GM21360 (cell line): Measurements from ENCODE around the gene RDX.
"Not testable (repeated sequence)": the region's sequence is repeated elsewhere in the genome, so short reads cannot be mapped to it uniquely, and the experiment has no call there.

Experiments used
- ATAC-seq: cut with Tn5 transposase; IDR thresholded peaks from one replicate; pipeline ENCODE4 v1.9.1; 2021; ENCODE audit warnings: mild to moderate bottlenecking, moderate library complexity; ENCODE audit not compliant: unreplicated experiment

The RDX gene

DNA sequence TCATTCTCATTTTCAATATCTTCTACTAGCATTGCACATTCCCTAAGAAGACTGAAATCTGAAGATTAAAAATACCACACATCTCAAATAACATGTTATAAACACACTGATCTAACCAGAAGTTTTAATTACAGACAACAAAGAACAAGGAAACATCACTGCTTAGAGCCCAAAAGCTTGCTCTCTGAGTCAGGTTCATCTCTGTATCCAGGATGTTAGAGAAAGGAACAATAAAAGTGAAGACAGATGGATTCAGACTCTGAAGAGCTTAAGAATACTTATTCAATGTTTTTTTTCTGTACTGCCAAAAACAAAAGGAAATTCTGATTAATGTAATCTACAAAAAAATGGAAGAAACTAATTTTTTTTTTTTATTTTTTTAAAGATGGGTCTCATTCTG is 16.5 kb downstream of the RDX start:
- ATAC-seq, result no peak

- ATAC-seq, result no peak
Observed at GRCh38 chr11:110272919-110273318, 23.5 kb downstream of the RDX start.

- no peak for ATAC-seq
Observed at GRCh38 chr11:110269996-110270395, 26.4 kb downstream of the RDX start.

DNA sequence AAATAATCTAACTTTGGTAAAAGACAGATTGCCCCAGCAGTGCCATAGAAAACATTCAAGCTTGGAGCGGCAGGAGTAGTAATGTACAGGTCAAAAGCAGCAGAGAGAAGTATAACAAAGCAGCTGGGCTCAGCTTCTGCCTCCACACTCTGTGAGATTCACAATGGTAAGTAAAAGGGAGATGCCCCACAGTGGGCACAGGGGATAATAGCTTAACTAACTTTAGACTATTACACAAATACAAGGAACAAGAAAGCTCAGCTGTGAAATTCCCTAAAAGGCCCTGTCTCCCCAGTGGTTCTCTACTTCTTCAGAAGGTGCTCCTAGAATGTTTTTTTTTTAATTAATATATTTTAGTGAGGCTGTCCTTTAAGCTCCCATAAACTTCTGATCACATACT is 28.0 kb downstream of the RDX start:
- ATAC-seq, result no peak

GRCh38 chr11:110262072-110262403 is 34.4 kb downstream of the RDX start:
- ATAC-seq, result no peak

DNA sequence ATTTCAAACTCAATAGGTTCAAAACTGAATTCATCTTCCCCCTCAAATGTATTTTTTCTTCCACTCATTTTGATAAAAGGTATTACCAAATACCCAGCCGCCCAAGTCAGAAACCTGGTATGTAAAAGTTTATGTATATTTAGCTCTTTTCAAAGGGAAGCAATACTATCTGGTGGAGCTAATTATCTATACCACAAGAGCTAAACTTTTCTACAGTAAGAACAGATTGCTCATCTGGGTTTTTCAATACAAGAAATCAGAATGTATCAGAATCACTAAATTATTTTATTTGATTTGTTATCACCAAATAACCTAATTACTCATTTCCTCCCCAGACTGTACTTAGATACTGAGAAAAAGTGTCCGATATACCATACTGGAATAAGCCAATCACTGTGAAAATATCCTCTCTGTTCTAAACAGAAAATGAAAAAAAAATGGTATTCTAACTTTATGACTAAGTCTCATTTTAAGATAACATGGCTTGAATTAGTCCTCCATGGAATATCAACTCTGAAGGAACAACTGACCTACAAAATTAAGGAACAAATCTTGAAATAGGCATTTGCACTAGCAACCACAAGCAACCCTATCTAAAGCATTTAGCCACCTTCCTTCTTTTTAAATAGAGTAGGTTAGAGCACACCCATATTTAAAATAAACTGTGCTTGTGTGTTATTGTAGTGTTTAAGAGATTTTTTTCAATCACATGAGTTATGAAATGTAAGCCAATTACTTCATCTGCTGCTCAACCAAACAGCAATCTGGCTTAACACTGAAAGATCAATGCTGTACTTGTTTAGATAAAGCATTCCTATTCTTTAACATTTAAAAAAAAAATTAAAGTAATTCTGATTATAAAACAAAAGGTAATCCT is 35.0 kb downstream of the RDX start:
- no peak for ATAC-seq

GRCh38 chr11:110253525-110253924 is 42.9 kb downstream of the RDX start:
- no peak for ATAC-seq

DNA sequence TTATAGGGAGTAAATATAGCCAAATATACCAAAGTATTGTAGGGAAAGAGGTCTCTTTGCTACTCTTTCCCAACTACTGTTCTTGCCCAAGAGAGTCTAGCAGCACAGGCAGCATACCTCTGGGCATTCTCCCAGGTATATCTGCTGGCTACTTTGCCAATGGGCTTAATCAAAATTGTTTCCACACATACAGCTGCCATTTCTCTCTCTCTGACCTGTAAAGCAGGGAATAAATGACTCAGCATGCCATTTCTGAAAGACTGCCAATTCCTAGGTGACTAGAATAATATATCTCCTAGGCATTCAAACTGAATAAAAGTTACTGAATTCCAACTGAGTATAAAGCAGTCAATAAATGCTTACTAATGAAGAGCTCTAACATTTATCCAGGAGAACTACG is 44.6 kb downstream of the RDX start:
- ATAC-seq, result no peak

GRCh38 chr11:110250168-110250567 is 46.2 kb downstream of the RDX start:
- ATAC-seq, result no peak

DNA sequence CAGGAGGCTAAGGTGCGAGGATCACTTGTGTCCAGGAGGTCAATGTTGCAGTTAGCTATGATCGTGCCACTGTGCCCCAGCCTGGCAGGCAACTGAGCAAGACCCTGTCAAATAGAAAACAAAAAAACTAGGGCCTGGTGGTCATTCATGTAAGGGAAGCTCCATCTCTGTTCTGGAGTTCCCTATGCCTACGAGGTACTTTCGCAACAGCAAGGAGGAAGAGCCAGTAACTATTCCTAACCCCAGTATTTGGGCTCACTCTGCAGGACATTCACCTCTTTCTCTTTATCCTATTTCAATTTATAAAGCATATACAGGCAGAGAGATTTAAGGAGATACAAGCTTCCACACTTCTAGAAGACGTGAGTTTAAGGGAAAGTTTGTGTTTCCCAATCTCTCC is 46.6 kb downstream of the RDX start:
- no peak for ATAC-seq

DNA sequence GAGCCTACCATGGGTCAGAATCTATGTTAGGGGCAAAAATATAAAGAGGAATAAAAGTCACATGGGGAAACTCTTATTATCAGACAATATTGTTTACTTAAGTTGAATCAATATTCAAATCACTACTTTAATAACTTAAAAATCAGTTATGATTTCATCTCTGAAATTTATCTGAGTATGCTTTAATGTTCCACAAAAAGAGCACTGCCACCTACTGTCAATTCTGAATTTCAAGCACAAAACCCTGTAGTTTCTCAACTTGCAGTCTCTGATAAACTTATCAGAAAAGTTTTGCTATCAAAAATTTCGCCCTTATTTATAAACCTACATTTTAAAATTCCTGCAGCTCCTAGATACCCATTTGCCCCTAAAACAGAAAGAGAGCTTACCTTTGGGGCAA is 47.3 kb downstream of the RDX start:
- no peak for ATAC-seq

DNA sequence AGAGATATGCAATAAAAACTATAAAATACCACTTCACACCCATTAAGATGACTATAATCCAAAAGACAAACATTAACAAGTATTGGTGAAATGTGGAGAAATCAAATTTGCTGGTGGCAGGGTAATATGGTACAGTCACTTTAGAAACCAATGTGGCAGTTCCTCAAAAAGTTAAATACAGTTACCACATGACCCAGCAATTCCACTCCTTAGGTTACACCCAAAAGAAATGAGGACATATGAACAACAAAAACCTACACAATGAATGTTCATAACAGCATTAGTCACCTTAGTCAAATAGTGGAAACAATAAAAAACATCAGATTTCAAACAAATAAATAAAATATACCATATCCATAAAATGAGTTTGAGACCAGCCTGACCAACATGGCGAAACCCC is 52.6 kb downstream of the RDX start:
- no peak for ATAC-seq

DNA sequence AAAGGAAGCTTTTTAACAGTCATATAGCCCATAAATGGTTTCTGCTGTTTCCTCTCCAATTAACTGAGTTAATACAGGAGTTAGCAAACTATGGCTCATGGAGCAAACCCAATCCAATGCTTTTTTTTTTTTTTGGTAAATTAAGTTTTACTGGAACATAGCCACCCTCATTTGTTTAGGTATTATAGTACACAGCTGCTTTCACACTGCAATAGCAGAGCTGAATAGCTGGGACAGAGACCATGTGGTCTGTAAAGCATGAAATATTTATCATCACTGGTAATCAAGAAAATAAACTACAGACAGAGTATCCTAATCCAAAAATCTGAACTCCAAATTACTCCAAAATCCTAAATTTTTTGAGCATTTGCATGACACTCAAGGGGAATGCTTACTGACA is 53.7 kb downstream of the RDX start:
- ATAC-seq, result no peak

DNA sequence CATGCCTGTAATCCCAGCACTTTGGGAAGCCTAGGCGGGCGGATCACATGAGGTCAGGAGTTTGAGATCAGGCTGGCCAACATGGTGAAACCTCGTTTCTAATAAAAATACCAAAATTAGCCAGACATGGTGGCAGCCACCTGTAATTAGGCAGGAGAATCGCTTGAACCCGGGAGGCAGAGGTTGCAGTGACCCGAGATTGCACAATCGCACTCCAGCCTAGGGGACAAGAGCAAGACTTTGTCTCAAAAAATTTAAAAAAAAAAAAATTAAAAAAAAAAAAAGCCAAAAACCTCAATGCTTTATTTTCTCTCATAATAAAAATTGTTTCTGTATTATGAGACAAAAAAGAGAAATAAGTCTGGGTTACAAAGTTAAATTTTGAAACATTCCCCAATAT is 54.2 kb downstream of the RDX start:
- ATAC-seq, result no peak

DNA sequence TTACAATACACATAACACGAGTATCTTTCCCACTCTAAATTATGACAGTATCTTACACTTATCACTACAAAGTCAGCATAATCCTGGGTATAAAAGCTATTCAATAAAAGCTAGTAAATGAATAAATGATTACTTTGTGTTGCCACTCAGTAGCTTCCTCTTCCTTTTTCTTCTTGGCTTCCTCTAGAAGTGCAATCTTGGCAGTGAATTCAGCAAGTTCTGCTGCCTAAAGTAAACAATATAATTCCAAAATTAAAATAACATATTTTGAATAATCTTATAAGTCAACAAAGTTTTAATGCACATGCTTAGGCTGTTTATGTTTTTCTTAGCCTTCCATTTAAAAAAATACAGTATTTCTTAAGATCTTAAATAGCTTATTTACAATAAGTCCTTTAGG is 60.4 kb downstream of the RDX start:
- ATAC-seq, result no peak

- no peak for ATAC-seq
Observed at GRCh38 chr11:110230377-110230776, 66.0 kb downstream of the RDX start.

DNA sequence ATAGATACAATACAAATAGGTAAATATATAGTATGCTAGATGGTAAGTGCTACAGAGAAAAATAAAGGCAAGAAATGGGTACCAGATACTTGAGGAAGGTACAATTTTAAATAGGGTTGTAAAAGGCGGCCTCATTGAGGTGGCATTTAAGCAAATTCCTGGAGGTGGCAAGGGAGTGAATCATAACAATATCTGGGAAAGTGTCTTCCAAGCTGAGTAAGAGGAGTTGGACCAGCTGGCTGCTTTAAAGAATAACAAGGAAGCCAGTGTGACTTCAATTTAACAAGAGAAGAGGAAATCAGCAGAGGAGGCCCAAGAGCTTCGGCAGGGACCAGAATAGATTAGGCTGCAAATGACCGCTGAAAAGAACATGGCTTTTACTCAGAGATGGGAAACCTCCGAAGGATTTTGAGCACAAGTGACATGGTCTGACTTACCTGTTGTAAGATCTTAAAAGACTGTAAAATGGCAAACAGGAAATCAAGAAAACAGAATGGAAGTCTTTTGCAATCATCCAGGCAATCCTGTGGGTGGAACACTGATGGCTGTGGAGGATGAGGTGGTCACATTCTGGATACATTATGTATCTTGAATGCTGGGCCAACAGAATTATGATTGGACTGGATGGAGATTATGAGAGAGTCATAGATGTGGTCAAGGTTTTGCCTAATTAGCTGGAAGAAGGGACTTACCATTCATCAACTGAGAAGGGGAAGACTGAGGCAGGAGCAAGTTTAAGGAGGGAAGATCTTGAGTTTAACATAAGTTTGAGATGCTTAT is 77.2 kb downstream of the RDX start:
- no peak for ATAC-seq

DNA sequence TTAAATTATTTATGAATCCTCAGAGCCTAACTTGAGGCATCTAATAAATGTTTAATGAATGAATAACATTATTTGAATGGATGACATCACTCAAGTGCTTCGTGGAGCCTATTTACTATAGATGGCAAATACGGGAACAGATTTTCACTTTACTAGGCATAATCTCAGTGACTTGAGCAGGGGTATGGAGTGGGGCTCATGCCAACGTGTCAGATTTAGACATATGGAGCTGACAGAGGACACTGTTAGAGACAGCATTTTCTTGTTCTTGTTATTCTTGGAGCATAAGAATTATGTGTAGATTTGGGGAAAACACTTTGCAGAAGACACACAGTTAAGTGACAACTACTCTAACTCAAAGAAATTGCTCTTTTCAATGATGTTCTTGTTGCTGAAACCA is 78.5 kb downstream of the RDX start:
- no peak for ATAC-seq

- ATAC-seq, result no peak
Observed at GRCh38 chr11:110217223-110217877, 79.1 kb downstream of the RDX start.

- not testable (repeated sequence) for ATAC-seq
Observed at GRCh38 chr11:110209313-110209694, 87.1 kb downstream of the RDX start.

GRCh38 chr11:110208678-110209312 is 87.6 kb downstream of the RDX start:
- ATAC-seq, result not testable (repeated sequence)
